ENCODE data around the gene PSMB10. TPM values are rescaled to one million over a fixed set of nuclear protein-coding genes. Genes with fewer than 3 reads are reported as not detected.
A peak's percentile ranks its signal among the peaks of the same experiment; 100 is the strongest.

PSMB10 gene
- total RNA-seq, 1 experiment from 2014 or later, result 24.5 TPM

DNA sequence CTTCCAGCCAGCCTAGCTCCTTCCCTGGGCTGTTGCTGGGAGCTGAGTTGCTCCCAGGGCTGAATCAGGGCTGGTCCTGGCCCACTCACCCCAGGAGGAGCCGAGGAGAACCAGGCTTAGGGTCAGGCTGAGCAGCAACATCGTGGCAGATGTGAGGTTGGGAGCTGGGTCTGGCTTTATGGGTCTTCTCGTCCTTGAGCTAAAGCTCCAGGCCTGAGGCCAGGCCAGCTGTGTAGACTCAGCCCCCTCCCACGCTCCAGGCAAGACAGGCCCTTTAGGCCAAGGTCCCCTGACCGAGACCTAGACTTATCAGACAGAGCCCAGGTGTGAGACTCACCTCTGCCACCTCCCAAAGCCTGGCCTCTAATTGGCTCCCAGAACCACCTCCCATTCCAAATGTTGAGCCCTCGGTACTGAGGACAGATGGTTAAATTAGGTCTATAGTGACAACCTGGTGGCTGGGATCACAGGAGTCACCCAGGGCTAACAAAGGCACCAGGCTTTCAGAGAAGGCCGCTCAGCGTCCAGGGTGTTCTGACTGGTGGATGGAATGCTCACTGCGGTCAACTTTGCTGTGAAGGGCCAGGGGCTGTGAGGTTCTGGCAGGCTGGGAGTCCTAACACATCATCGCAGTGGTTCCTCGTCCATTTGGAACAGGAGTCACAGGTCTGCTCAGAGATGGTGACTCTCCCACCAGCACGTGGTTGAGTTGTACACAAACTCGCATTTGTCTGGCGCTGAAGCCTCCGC is 4.8 kb downstream of the PSMB10 start, which contains the start of gene CTRL:
CTRL (minus strand) TSS at position 151 of the 750 bp plus-strand sequence; CDS start at position 141, 10 bp downstream.
- no peak within 1 kb of the TSS for H3K56ac ChIP-seq (ENCODE audit: insufficient read length, low read depth, low read length)
- no peak within 1 kb of the TSS for H4K5ac ChIP-seq (ENCODE audit: insufficient read length, low read depth, low read length)
- no peak within 1 kb of the TSS for H2BK12ac ChIP-seq (ENCODE audit: insufficient read length, low read depth, low read length)
- Mint-ChIP-seq H3K36me3 (ENCODE audit: insufficient read depth in 1 of 3, low read depth in 3 of 3) (peaks cover 14 to 43% (median 15%) of the 10 kb centered on the region in 3 experiments), H3K9me3 (peaks cover 0 to 2% of the 10 kb centered on the region in 2 experiments; a peak in 2 of 5 replicates), H3K4me3 (peak within 1 kb of the TSS in 1 of 2 experiments; percentile 35; a peak in 2 of 5 replicates), H3K4me1 (peaks cover 14 to 17% of the 10 kb centered on the region in 2 experiments), H3K27me3 (ENCODE audit: low read depth) (peaks cover 10% of the 10 kb centered on the region), H3K27ac (no peak within 1 kb of the TSS)
- H2AK5ac ChIP-seq (ENCODE audit: insufficient read length, low read length), result no peak within 1 kb of the TSS
- H4K20me1 ChIP-seq (ENCODE audit: control insufficient read depth, insufficient read depth, insufficient read length), result no peaks in the 10 kb centered on the region
- no peak within 1 kb of the TSS for H4K91ac ChIP-seq (ENCODE audit: insufficient read length, low read depth, low read length)
- peaks cover 1% of the 10 kb centered on the region; the same call in 1 of the 2 replicates for H3K4me1 ChIP-seq (ENCODE audit: insufficient read depth, low read length)
- no peak within 1 kb of the TSS for H3K27ac ChIP-seq (ENCODE audit: insufficient read length, low read depth, low read length)
- no peak within 1 kb of the TSS for H3K4me2 ChIP-seq (ENCODE audit: insufficient read depth, insufficient read length, low read length)
- no peak within 1 kb of the TSS for H3K18ac ChIP-seq (ENCODE audit: insufficient read length, low read depth, low read length)
- H2AFZ ChIP-seq (ENCODE audit: low read length), result no peak within 1 kb of the TSS
- H3K4ac ChIP-seq (ENCODE audit: low read depth, low read length), result no peak within 1 kb of the TSS
- H3K79me1 ChIP-seq (ENCODE audit: insufficient read depth, low read depth, low read length, poor library complexity, severe bottlenecking), result no peaks in the 10 kb centered on the region
- H3K23me2 ChIP-seq (ENCODE audit: insufficient read length, low read depth, low read length, poor library complexity, severe bottlenecking), result peaks cover 16% of the 10 kb centered on the region
- no peak within 1 kb of the TSS for H2BK120ac ChIP-seq (ENCODE audit: low read depth, low read length, poor library complexity, severe bottlenecking)
- H3K23ac ChIP-seq (ENCODE audit: insufficient read length, low read depth, low read length), result no peak within 1 kb of the TSS
- H3K9me3 ChIP-seq (ENCODE audit: control insufficient read depth, low read depth, low read length), result no peaks in the 10 kb centered on the region
- WGBS (ENCODE audit: extremely low coverage, insufficient read length, low lambda C conversion rate), result no CpG with 5 or more reads among the region's 15 CpGs
- no peak within 1 kb of the TSS for H2BK5ac ChIP-seq (ENCODE audit: insufficient read length, low read length)
- H4K8ac ChIP-seq (replicated peaks; ENCODE audit: insufficient read length, low read depth, low read length), result no peak within 1 kb of the TSS
- H3K79me2 ChIP-seq (ENCODE audit: insufficient read depth, low read length), result no peaks in the 10 kb centered on the region
- H3K9ac ChIP-seq (ENCODE audit: extremely low read depth, insufficient read length, low read length), result no peak within 1 kb of the TSS
- no peak for DNase-seq
- H3T11ph ChIP-seq (ENCODE audit: low read length), result no peak within 1 kb of the TSS
- no peak within 1 kb of the TSS for H3K14ac ChIP-seq (ENCODE audit: insufficient read depth, low read length)
- TF ChIP-seq, protein P1, sequence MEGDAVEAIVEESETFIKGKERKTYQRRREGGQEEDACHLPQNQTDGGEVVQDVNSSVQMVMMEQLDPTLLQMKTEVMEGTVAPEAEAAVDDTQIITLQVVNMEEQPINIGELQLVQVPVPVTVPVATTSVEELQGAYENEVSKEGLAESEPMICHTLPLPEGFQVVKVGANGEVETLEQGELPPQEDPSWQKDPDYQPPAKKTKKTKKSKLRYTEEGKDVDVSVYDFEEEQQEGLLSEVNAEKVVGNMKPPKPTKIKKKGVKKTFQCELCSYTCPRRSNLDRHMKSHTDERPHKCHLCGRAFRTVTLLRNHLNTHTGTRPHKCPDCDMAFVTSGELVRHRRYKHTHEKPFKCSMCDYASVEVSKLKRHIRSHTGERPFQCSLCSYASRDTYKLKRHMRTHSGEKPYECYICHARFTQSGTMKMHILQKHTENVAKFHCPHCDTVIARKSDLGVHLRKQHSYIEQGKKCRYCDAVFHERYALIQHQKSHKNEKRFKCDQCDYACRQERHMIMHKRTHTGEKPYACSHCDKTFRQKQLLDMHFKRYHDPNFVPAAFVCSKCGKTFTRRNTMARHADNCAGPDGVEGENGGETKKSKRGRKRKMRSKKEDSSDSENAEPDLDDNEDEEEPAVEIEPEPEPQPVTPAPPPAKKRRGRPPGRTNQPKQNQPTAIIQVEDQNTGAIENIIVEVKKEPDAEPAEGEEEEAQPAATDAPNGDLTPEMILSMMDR (conservative IDR thresholded peaks at IDR 0.05), result peak; percentile 43; the same call in 2 of the 3 replicates
- no peaks in the 10 kb centered on the region for H3K27me3 ChIP-seq (ENCODE audit: insufficient read depth, low read length)
- H2BK15ac ChIP-seq (ENCODE audit: low read depth, low read length), result no peak within 1 kb of the TSS
- H2BK20ac ChIP-seq (ENCODE audit: low read depth, low read length, poor library complexity, severe bottlenecking), result no peak within 1 kb of the TSS
